ENCODE results near the gene PERM1. TPM values are rescaled to one million over a fixed set of nuclear protein-coding genes. Genes with fewer than 3 reads are reported as not detected.

The PERM1 gene
- total and polyA plus RNA-seq, 2 experiments from 2014 or later: 0.77 to 1.0 TPM

DNA sequence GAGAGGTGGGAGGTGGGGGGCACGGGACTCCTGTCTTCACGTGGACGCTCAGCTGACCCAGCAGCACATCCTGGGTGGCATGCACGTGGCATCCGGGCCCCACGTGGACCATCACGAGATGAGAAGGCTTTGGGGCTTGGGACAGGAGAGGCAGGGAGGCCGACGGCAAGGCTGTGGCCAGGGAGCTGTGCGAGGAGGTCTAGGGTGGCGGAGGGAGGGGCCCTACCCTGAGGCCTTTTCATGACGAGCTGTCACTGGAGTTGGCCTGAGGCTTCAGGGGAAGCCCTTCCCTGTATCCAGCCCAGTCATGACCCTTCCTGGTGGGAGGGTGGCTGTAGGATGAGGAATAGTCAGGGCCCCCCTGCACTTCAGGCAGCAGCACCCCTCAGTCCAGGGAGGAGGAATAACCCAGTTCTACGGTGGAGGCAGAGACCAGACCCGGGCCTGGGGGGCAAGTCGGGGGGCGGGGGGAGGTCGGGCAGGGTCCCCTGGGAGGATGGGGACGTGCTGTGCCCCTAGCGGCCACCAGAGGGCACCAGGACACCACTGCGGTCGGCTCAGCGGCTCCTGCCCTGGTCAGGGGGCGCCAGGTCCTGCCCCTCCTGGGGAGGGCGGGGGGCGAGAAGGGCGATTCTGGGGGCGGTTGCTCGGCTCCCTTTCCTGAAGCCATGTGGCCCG lies 2.0 kb upstream of the PERM1 start:
- peak; percentile 27 to 61 for DNase-seq (ENCODE audit: low read depth in 1 of 2, low spot score in 1 of 2)
- H3K9me3 ChIP-seq (ENCODE audit: low read depth): no peaks in the 10 kb centered on the region
- H3K36me3 ChIP-seq: no peaks in the 10 kb centered on the region
- no peak overlapping the region for H3K27ac ChIP-seq
- peaks cover 52% of the 10 kb centered on the region for H3K27me3 ChIP-seq
- H3K4me3 ChIP-seq: peak overlapping the region; percentile 13
- peaks cover 3% of the 10 kb centered on the region for H3K4me1 ChIP-seq (ENCODE audit: low read depth)
- TF ChIP-seq, protein P1, sequence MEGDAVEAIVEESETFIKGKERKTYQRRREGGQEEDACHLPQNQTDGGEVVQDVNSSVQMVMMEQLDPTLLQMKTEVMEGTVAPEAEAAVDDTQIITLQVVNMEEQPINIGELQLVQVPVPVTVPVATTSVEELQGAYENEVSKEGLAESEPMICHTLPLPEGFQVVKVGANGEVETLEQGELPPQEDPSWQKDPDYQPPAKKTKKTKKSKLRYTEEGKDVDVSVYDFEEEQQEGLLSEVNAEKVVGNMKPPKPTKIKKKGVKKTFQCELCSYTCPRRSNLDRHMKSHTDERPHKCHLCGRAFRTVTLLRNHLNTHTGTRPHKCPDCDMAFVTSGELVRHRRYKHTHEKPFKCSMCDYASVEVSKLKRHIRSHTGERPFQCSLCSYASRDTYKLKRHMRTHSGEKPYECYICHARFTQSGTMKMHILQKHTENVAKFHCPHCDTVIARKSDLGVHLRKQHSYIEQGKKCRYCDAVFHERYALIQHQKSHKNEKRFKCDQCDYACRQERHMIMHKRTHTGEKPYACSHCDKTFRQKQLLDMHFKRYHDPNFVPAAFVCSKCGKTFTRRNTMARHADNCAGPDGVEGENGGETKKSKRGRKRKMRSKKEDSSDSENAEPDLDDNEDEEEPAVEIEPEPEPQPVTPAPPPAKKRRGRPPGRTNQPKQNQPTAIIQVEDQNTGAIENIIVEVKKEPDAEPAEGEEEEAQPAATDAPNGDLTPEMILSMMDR (IDR thresholded peaks at IDR 0.05; ENCODE audit: low read depth, low read length): peak; percentile 61

DNA sequence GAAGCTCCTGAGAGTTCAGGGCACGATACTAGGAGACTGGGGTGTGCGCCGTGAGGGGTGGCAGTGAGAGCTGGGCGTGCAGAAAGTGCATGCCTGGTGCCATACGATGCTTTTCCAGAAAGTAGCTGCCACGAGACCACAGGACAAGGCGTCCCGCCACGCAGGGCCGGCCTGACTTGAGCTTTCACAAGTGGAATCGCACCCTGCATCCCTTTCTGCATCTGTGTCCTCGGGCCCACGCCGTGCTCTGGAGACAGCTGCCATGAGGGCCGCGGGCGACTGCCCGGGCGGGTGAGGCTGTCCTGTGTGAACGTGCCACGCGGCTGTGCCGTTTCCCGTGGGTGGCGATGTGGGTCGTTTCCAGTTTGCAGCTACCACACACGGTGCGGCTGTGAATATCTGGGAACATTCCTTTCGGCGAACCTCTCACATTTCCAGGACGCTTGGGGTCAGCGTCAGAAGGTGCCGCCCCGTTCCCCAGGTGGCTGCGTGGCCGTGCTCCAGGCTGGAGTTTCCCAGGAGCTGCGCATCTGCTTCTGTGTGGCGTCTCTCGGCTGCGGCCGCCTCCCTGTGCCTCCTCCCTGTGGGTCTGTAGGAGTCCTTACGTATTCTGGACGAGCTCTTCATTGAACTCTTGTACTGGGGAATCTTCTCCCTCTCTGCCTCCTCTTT lies 1.0 kb upstream of the PERM1 start:
- H3K4me3 ChIP-seq: no peak overlapping the region
- TF ChIP-seq, protein P1 (IDR thresholded peaks at IDR 0.05; ENCODE audit: low read depth, low read length): no peak
- peaks cover 42% of the 10 kb centered on the region for H3K27me3 ChIP-seq
- no peak overlapping the region for H3K27ac ChIP-seq
- H3K36me3 ChIP-seq: no peaks in the 10 kb centered on the region
- no peak for DNase-seq (ENCODE audit: low read depth in 1 of 2, low spot score in 1 of 2)
- peaks cover 3% of the 10 kb centered on the region for H3K4me1 ChIP-seq (ENCODE audit: low read depth)
- H3K9me3 ChIP-seq (ENCODE audit: low read depth): no peaks in the 10 kb centered on the region

DNA sequence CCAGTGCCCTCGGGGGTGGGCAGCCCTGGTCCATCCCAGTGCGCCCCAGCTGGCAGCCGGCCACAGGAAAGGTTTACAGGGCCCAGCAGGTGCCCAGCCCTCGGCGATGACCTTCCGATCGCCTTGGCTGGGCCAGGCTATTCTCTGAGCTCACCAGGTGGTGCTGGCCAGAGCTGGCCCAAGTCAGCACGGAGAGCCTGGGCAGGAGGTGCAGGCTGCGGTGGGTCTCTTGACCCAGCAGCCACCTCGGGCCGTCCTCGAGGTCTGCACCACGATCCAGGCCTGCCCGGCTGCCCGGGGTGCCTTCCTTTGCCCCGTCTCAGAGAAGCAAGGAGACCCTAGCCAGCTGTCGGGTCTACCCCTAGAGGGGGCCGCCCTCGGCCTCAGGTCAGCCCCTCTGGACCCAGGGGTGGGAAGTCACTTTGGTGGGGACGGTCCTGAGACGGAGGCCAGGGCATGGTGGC lies 370 bp downstream of the PERM1 start:
- Histone ChIP-seq H3K9me3 (ENCODE audit: low read depth) (no peaks in the 10 kb centered on the region), H3K27me3 (peaks cover 35% of the 10 kb centered on the region), H3K4me3 (no peak overlapping the region), H3K27ac (no peak overlapping the region), H3K36me3 (no peaks in the 10 kb centered on the region), H3K4me1 (ENCODE audit: low read depth) (peaks cover 3% of the 10 kb centered on the region)
- TF ChIP-seq, protein P1 (IDR thresholded peaks at IDR 0.05; ENCODE audit: low read depth, low read length): no peak
- no peak for DNase-seq (ENCODE audit: low read depth in 1 of 2, low spot score in 1 of 2)

DNA sequence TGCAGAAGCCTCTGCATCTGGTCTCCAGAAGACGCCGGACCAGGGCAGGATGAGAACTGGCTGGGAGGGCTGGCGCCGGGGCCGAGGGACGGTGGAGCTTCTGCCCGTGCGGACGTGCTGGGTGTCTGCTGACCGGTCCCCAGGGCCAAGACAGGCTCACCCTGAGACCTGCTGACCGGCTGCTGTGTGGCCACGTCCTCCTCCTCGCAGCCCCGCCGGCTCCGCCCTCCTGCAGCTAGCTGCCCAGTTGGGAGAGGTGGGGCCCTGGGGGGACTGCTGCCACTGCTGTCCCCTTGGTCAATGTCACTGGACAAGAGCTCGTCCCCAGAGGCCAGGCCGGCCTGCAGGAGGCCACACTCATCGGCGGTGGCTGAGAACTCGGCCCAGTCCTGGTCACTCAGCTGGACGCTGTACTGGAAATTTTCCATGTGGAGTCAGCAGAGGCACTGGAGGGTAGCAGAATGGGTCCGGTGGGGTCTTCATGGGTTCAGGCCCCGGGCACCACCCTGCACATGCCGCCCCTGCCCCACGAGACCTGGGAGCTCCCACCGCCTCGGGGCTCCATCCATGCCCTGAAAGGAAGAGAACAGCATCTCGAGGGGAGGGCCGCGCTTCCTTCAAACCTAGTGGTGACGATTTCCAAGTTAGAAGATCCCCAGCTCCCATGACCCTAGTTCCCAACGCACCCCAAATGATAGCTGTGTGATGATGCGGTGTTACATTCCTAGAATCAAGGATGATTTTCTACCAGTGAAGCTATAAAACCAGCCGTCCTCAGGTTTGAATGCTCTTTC lies 1.1 kb downstream of the PERM1 start:
- no peak overlapping the region for H3K4me3 ChIP-seq
- H3K27ac ChIP-seq: no peak overlapping the region
- peaks cover 3% of the 10 kb centered on the region for H3K4me1 ChIP-seq (ENCODE audit: low read depth)
- DNase-seq (ENCODE audit: low read depth in 1 of 2, low spot score in 1 of 2): no peak
- H3K27me3 ChIP-seq: peaks cover 28% of the 10 kb centered on the region
- TF ChIP-seq, protein P1 (IDR thresholded peaks at IDR 0.05; ENCODE audit: low read depth, low read length): no peak
- H3K9me3 ChIP-seq (ENCODE audit: low read depth): no peaks in the 10 kb centered on the region
- no peaks in the 10 kb centered on the region for H3K36me3 ChIP-seq

DNA sequence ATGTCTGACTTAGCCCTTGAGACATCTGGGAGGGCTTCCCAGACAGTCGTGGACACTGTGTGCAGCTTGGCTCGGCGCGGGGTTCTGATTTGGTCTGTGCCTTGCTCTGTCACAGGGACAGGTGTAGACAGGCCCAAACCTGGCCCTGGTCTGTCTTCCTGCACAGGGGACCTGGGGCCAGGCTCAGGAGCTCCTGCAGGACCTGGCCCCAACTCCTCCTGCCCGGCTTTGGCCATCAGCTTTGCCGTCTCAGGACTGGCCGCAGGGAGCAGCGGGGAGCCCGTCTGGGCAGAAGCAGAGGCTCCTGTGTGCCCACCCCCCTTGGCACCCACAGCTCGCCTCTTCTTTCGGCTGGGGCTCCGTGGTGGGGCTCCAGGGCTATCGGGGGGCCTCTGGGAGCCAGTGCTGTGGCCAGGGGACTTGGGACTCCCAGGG lies 1.7 kb downstream of the PERM1 start:
- peaks cover 28% of the 10 kb centered on the region for H3K27me3 ChIP-seq
- TF ChIP-seq, protein P1 (IDR thresholded peaks at IDR 0.05; ENCODE audit: low read depth, low read length): no peak

More for the DNA sequence above, 1.7 kb downstream of the PERM1 start:
- H3K27ac ChIP-seq: no peak overlapping the region
- no peaks in the 10 kb centered on the region for H3K9me3 ChIP-seq (ENCODE audit: low read depth)
- no peak for DNase-seq (ENCODE audit: low read depth in 1 of 2, low spot score in 1 of 2)
- H3K4me3 ChIP-seq: no peak overlapping the region
- H3K4me1 ChIP-seq (ENCODE audit: low read depth): peaks cover 3% of the 10 kb centered on the region
- H3K36me3 ChIP-seq: no peaks in the 10 kb centered on the region
